ENCODE measurements around the gene SEC61A1.

Gene SEC61A1

DNA sequence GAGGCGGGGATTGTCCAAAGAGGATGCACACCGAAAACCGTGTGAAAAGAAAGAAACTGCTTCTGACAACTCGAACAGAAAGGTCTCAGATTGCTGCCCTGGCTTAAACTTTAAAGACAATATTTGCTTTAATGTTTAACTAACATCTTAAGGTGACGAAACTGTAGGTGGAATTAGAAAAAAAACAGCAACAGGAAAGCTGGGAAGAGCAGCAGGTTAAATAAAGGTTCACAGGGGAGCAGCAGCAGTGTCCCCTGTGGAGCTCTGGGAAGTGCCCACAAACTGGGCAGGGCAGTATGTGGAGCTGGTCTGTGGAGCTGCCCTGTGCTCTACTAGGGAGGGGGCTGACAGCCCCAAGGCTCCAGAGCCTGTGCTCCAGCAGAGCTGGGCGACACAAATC is 46.0 kb downstream of the SEC61A1 start:
- TF ChIP-seq, protein P1, sequence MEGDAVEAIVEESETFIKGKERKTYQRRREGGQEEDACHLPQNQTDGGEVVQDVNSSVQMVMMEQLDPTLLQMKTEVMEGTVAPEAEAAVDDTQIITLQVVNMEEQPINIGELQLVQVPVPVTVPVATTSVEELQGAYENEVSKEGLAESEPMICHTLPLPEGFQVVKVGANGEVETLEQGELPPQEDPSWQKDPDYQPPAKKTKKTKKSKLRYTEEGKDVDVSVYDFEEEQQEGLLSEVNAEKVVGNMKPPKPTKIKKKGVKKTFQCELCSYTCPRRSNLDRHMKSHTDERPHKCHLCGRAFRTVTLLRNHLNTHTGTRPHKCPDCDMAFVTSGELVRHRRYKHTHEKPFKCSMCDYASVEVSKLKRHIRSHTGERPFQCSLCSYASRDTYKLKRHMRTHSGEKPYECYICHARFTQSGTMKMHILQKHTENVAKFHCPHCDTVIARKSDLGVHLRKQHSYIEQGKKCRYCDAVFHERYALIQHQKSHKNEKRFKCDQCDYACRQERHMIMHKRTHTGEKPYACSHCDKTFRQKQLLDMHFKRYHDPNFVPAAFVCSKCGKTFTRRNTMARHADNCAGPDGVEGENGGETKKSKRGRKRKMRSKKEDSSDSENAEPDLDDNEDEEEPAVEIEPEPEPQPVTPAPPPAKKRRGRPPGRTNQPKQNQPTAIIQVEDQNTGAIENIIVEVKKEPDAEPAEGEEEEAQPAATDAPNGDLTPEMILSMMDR (IDR thresholded peaks at IDR 0.05; ENCODE audit: low read depth, low read length) = no peak
- H3K4me3 ChIP-seq (ENCODE audit: low read depth, low read length) = no peak overlapping the region
- in situ Hi-C loops (cut with HindIII; ENCODE audit: low sequenced_read_pairs) = no loop called here
- no peak for DNase-seq (ENCODE audit: low read depth, low spot score)

DNA sequence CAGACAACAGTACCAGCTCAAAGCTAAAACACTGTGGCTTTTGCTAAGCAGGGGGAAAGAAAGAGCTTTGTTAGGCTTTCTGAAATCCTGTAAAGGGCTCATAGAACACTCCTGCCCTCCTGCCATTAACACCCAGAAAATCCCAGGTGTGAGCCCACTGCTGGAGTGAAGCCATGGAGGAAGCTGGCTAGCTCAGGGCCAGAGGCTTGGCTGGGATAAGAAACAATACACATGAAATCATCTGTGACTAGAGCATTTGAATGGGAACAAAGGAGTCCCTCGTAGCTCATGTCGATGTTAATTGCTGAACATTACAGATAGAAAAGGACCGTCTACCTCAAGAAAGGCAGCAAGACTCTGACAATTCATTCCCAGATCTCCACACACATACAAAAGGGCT is 47.9 kb downstream of the SEC61A1 start:
- TF ChIP-seq, protein P1 (IDR thresholded peaks at IDR 0.05; ENCODE audit: low read depth, low read length) = no peak

DNA sequence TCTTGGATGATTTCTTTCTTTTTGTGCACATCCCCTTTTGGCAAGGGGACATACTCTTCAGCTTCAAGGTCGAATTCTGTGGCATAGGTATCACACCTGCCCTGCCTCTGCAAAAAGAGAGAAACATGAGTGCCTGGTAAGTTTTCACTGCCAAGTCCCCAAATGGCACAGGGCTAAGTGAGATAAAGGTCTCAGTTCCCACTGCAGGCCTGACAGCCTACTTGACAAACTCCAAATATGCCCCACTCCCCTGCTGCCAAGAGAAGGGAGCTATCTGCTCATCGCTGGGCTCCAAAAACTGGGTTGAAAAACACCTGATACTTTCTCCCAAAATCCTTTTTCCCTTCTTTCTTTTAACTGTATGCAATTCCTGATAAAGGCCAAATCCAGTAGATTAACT is 48.4 kb downstream of the SEC61A1 start:
- DNase-seq (ENCODE audit: low read depth, low spot score) = no peak
- TF ChIP-seq, protein P1 (IDR thresholded peaks at IDR 0.05; ENCODE audit: low read depth, low read length) = no peak
- in situ Hi-C loops (cut with HindIII; ENCODE audit: low sequenced_read_pairs) = no loop called here
- no peak overlapping the region for H3K4me3 ChIP-seq (ENCODE audit: low read depth, low read length)

More for the DNA sequence above, 47.9 kb downstream of the SEC61A1 start:
- in situ Hi-C loops (cut with HindIII; ENCODE audit: low sequenced_read_pairs) = no loop called here
- no peak overlapping the region for H3K4me3 ChIP-seq (ENCODE audit: low read depth, low read length)
- DNase-seq (ENCODE audit: low read depth, low spot score) = no peak

DNA sequence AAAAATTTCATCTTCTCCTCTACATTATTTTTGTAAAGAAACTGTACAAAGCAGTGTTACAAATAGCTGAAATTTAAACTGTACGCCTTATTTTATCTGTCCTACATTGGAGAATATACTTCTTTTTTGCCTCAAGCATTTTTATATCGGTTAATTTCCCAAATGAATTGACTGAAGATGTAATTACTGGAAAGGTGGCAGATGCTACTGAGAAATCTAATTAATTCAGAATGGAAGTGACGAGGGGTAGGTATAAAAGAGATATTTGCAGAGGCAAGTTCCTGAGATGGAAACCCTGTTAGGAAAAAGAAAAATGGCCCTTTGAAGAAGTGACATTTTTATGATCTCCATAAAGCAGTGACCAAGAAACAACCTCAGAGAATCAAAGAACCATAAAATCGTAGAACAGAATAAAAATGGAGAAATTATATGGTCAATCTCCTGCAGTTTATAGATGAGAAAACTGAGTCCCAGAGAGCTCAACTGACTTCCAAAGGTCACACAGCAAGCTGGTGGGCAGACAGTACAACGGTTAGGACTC is 51.0 kb downstream of the SEC61A1 start:
- no peak overlapping the region for H3K4me3 ChIP-seq (ENCODE audit: low read depth, low read length)
- TF ChIP-seq, protein P1 (IDR thresholded peaks at IDR 0.05; ENCODE audit: low read depth, low read length) = no peak
- DNase-seq (ENCODE audit: low read depth, low spot score) = no peak
- in situ Hi-C loops (cut with HindIII; ENCODE audit: low sequenced_read_pairs) = no loop called here

DNA sequence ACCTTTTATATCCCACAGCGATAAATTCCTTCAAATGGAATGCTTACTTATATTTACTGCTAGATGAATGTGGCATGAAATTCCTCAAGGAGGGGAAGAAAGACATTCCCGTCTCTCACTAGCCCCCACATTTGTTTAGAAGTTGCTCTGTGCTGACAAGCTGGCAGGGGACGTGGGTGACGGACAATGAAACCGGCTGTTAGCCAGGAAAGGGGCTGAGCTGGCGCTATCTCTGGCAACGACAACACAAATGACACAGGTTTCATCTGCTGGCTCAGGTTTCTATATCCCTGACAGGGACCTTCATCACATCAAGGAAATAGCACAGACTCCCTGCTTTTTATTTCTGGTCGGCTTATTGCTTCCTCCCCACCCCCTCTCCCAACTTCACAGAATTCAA is 55.6 kb downstream of the SEC61A1 start:
- no peak overlapping the region for H3K4me3 ChIP-seq (ENCODE audit: low read depth, low read length)
- no peak for DNase-seq (ENCODE audit: low read depth, low spot score)
- TF ChIP-seq, protein P1 (IDR thresholded peaks at IDR 0.05; ENCODE audit: low read depth, low read length) = no peak
- in situ Hi-C loops (cut with HindIII; ENCODE audit: low sequenced_read_pairs) = no loop called here

DNA sequence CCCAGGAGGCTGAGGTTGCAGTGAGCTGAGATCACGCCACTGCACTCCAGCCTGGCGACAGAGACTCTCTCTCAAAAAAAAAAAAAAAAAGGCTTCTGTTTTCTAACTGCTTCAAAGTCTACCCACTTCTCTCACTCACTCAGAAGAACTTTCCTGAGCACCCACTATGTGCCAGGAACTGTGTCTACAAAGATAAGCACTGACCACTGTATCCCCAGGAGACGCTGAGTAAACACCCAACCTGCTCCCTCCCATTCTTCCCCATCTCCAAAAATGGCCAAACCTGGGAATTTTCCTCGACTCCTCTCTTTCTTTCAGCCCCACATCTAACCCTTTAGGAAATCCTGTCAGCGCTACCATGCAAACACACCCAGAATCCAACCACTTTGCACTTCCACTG is 58.9 kb downstream of the SEC61A1 start:
- TF ChIP-seq, protein P1 (IDR thresholded peaks at IDR 0.05; ENCODE audit: low read depth, low read length) = no peak
- H3K4me3 ChIP-seq (ENCODE audit: low read depth, low read length) = no peak overlapping the region
- in situ Hi-C loops (cut with HindIII; ENCODE audit: low sequenced_read_pairs) = no loop called here
- DNase-seq (ENCODE audit: low read depth, low spot score) = no peak

Measured in astrocyte of the spinal cord (primary cell).